Uterus (tissue), 4 donors: Measurements from ENCODE around the gene PEA15. TPM values are rescaled to one million over a fixed set of nuclear protein-coding genes. Genes with fewer than 3 reads are reported as not detected.
A peak's percentile ranks its signal among the peaks of the same experiment; 100 is the strongest.

ENCODE experiments used
- DNase-seq, 2 donors: peaks; one replicate each; pipeline ENCODE4 v3.0.0-alpha.2; 2019 to 2020
- H3K27ac ChIP-seq, 2 donors: fragments of 200-600 bp; sonication (generic); 1 replicate in 1 of 2; 2 replicates in 1 of 2; pipeline ENCODE4 v1.5.1; 2016 to 2018
- H3K27me3 ChIP-seq, 2 donors: fragments of 200-600 bp; sonication (generic); one replicate each; pipeline ENCODE4 v1.5.1; 2018 to 2019; ENCODE audit warnings: control low read depth in 1 of 2
- H3K36me3 ChIP-seq, 2 donors: fragments of 200-600 bp; sonication (generic); one replicate each; pipeline ENCODE4 v1.5.1; 2019; ENCODE audit warnings: control low read depth in 1 of 2
- H3K4me1 ChIP-seq, 2 donors: fragments of 200-600 bp; sonication (generic); one replicate each; pipeline ENCODE4 v1.5.1; 2018 to 2019; ENCODE audit warnings: control low read depth in 1 of 2
- H3K4me3 ChIP-seq, 2 donors: fragments of 200-600 bp; sonication (generic); 1 replicate in 1 of 2; 2 replicates in 1 of 2; pipeline ENCODE4 v1.5.1; 2018 to 2019; ENCODE audit warnings: mild to moderate bottlenecking in 1 of 2
- H3K9me3 ChIP-seq, 2 donors: fragments of 200-600 bp; sonication (generic); one replicate each; pipeline ENCODE4 v1.5.1; 2019; ENCODE audit warnings: control low read depth in 1 of 2
- POLR2A ChIP-seq, 2 donors: fragments of 450-650 bp; IDR thresholded peaks; one replicate each; pipeline ENCODE4 v1.6.1; 2016; ENCODE audit warnings: antibody characterized with exemption in 2 of 2, mild to moderate bottlenecking in 1 of 2, moderate library complexity in 1 of 2
- intact Hi-C: fragments of 100-400 bp; cut with DNase I; formaldehyde crosslinking; loops from one replicate; pipeline ENCODE4 v1.15.1; 2023; ENCODE audit warnings: low total_unique reads
- total RNA-seq, 4 donors: library from RNA; depleted of rRNA in 3 of 4; stranded (reverse); fragments of >200 nt in 3 of 4; gene quantifications; one replicate each; pipeline versions ENCODE4 v1.1.0 to v1.2.4, GENCODE V29; 2014 to 2023
- TF ChIP-seq, protein P1 (sequence below), 4 experiments: fragments of 200-600 bp in 2 of 4; fragments of 450-650 bp in 2 of 4; sonication (generic) in 2 of 4; IDR thresholded peaks; one replicate each; pipeline ENCODE4 v1.5.1; 2016 to 2019; ENCODE audit warnings: antibody characterized with exemption in 4 of 4, mild to moderate bottlenecking in 2 of 4, moderate library complexity in 1 of 4
- donor health status: DM: yes; HTN: yes; CAD: no.

Gene PEA15
- total RNA-seq, 4 donors from 2014 or later: 52.1 to 147 (median 81.7) TPM

DNA sequence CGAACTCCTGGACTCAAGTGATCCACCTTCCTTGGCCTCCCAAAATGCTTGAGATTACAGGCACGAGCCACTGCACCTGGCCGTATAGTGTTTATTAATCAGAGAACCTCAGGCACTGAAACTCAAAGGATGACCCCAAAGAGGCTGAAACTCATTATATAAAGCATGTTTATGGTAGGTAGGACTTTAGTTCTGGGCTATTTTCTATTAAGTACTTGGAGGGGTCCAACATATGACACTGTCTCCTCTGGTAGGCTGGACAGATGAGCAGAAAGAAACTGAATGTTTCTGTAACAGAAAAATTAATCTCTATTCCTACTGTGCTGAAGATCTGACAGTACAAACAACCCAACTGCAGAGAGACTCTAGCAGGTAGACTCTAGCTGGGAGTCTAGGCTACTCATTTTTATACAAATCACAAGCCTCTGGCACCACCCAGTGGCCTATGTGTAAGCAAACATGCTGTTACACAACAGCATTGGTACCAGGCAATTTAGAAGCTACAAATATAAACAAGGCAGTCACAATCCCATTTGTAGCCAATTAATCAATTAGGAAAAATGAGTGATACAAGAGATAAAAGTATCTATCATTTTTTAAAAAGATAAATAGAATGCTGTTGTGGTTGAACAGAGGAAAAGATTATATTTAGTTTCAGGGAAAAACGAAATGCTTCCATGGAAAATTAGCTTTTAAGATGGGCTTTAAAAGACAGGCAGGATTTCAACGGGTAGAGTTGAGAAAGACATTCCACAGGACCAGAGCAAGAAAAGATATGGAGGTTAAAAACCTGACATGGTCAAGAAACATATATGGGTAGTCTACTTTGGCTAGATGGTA lies 46.7 kb downstream of the PEA15 start:
- Histone ChIP-seq H3K27ac (peak overlapping the region in 1 of 2 donors; percentile 28), H3K4me1 (no peaks in the 10 kb centered on the region), H3K36me3 (no peaks in the 10 kb centered on the region), H3K27me3 (no peaks in the 10 kb centered on the region), H3K4me3 (no peak overlapping the region), H3K9me3 (no peaks in the 10 kb centered on the region)
- intact Hi-C loops: loop anchor here (10.0 kb wide), 1 partner anchor 57 kb away; the partner anchor contains the start of gene CASQ1
- peak; percentile 46 to 69 for DNase-seq
- TF ChIP-seq, protein P1, sequence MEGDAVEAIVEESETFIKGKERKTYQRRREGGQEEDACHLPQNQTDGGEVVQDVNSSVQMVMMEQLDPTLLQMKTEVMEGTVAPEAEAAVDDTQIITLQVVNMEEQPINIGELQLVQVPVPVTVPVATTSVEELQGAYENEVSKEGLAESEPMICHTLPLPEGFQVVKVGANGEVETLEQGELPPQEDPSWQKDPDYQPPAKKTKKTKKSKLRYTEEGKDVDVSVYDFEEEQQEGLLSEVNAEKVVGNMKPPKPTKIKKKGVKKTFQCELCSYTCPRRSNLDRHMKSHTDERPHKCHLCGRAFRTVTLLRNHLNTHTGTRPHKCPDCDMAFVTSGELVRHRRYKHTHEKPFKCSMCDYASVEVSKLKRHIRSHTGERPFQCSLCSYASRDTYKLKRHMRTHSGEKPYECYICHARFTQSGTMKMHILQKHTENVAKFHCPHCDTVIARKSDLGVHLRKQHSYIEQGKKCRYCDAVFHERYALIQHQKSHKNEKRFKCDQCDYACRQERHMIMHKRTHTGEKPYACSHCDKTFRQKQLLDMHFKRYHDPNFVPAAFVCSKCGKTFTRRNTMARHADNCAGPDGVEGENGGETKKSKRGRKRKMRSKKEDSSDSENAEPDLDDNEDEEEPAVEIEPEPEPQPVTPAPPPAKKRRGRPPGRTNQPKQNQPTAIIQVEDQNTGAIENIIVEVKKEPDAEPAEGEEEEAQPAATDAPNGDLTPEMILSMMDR (IDR thresholded peaks at IDR 0.05): peak; percentile 50 to 88 (median 74)
- no peak for TF ChIP-seq POLR2A (IDR thresholded peaks at IDR 0.05)

DNA sequence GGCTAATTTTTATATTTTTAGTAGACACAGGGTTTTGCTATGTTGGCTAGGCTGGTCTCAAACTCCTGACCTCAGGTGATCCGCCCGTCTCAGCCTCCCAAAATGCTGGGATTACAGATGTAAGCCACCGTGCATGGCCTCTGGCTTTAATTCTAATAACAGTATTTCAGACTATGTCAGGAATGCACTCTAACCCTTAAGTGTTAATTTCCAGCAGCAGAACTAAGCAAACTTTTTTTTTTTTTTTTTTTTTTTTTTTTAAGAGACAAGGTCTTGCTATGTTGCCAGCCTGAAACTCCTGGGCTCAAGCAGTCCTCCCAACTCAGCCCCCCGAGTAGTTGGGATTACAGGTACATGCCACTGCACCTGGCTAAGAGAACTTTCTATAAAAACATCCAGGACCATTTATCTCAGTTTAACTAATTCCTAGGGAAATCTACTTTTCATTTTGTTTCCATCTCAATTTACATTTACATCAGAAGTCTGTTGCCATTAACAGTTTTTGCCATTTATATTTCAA lies 50.7 kb downstream of the PEA15 start:
- Histone ChIP-seq H3K9me3 (no peaks in the 10 kb centered on the region), H3K27ac (no peak overlapping the region), H3K4me1 (peaks cover 0 to 5% of the 10 kb centered on the region in 2 donors), H3K36me3 (no peaks in the 10 kb centered on the region), H3K27me3 (no peaks in the 10 kb centered on the region), H3K4me3 (no peak overlapping the region)
- intact Hi-C loops: loop anchor here (10.0 kb wide), 1 partner anchor 61 kb away; the partner anchor contains the start of gene CASQ1
- no peak for TF ChIP-seq POLR2A (IDR thresholded peaks at IDR 0.05)
- TF ChIP-seq, protein P1 (IDR thresholded peaks at IDR 0.05): no peak
- no peak for DNase-seq

DNA sequence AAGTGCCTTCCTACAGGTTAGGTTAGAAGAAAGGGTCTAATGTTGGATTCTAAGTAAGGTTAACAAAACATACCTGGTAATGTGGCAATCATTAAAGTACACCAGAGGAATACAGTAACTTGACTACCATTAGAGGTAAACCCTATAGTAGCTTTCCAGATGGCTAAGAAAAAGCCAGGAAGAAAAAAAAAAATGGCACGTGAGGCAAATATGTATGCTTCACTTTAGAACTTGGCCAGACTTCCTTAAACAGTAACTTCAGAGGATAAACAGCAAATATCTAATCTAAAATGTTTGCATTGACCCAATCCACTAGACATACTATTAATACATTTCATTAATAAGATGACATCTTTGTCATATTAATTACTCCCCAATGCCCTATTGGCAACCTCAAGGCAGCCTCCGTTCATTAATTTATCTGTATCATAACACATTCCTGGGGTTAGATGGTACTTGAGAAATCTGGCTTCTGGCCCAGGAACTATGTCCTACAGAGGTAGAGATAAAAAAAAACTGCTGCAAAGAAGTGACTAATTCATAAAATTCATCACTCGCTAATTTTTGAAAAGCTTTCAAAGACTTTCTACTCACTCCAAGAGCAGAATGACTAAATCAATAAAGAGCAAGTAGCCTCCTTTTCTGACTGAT lies 51.3 kb downstream of the PEA15 start:
- H3K27me3 ChIP-seq: no peaks in the 10 kb centered on the region
- no peaks in the 10 kb centered on the region for H3K9me3 ChIP-seq
- TF ChIP-seq POLR2A (IDR thresholded peaks at IDR 0.05): no peak
- TF ChIP-seq, protein P1 (IDR thresholded peaks at IDR 0.05): no peak
- no peak overlapping the region for H3K27ac ChIP-seq
- no peak for DNase-seq
- no peak overlapping the region for H3K4me3 ChIP-seq
- intact Hi-C loops: loop anchor here (10.0 kb wide), 1 partner anchor 62 kb away; the partner anchor contains the start of gene CASQ1
- no peaks in the 10 kb centered on the region for H3K36me3 ChIP-seq
- peaks cover 0 to 5% of the 10 kb centered on the region in 2 donors for H3K4me1 ChIP-seq

DNA sequence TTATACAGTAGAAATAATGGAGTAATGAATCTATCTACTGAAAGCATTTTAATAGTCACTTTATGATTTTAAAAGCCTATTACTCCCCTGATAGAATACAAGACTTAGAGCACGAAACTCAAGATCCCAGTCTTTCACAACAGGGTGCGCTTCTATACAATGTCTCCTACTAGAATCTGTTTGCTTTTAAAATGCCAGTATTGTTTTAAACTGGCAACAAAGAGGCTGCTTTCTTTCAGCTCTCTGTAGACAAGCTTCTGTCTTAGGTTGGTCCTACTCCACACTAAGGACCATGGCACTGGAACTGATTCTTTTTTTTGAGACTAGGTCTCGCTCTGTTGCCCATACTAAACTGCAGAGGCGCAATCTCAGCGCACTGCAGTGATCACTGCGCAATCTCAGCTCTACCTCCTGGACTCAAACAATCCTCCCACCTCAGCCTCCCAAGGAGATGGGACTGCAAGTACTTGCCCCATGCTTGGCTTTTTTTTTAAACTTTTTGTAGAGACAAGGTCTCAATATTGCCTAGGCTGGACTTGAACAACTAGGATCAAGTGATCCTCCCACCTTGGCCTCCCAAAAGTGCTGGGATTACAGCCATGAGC lies 52.3 kb downstream of the PEA15 start:
- Histone ChIP-seq H3K27ac (no peak overlapping the region), H3K27me3 (no peaks in the 10 kb centered on the region), H3K9me3 (no peaks in the 10 kb centered on the region), H3K4me3 (no peak overlapping the region), H3K36me3 (no peaks in the 10 kb centered on the region), H3K4me1 (peaks cover 0 to 5% of the 10 kb centered on the region in 2 donors)
- intact Hi-C loops: loop anchor here (10.0 kb wide), 1 partner anchor 63 kb away; the partner anchor contains the start of gene CASQ1
- TF ChIP-seq, protein P1 (IDR thresholded peaks at IDR 0.05): no peak
- no peak for TF ChIP-seq POLR2A (IDR thresholded peaks at IDR 0.05)
- no peak for DNase-seq
